NCI-H1694 (cell line): ENCODE measurements around the gene DENND5B.
"Not testable (repeated sequence)": the region's sequence is repeated elsewhere in the genome, so short reads cannot be mapped to it uniquely, and the experiment has no call there.

ENCODE experiments used
- DNase-seq: peaks from one replicate; lab custom pipeline; 2025; lab: John Stamatoyannopoulos, UW

Gene DENND5B

GRCh38 chr12:31557707-31558106 lies 33.2 kb downstream of the DENND5B start:
- no peak for DNase-seq

- not testable (repeated sequence) for DNase-seq
These were observed 35.5 kb downstream of the DENND5B start for GRCh38 chr12:31555466-31555865.

DNA sequence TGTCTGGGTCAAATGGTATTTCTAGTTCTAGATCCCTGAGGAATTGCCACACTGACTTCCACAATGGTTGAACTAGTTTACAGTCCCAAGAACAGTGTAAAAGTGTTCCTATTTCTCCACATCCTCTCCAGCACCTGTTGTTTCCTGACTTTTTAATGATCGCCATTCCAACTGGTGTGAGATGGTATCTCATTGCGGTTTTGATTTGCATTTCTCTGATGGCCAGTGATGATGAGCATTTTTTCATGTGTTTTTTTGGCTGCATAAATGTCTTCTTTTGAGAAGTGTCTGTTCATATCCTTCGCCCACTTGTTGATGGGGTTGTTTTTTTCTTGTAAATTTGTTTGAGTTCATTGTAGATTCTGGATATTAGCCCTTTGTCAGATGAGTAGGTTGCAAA lies 40.3 kb downstream of the DENND5B start:
- DNase-seq = not testable (repeated sequence)

DNA sequence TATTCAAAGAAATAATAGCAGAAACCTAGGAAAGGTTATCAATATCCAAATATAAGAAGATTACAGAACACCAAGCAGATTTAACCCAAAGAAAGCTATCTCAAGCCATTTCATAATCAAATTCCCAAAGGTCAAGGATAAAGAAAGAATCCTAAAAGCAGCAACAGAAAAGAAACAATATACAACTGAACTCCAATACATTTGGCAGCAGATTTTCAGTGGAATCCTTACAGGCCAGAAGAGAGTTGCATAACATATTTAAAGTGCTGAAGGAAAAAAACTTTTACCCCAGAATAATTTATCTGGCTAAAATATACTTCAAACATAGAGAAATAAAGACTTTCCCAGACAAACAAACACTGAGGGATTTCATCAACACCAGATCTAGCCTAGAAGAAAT lies 54.3 kb downstream of the DENND5B start:
- no peak for DNase-seq

GRCh38 chr12:31533470-31533869 lies 57.5 kb downstream of the DENND5B start:
- DNase-seq = no peak

GRCh38 chr12:31531893-31532292 lies 59.0 kb downstream of the DENND5B start:
- DNase-seq = no peak

- no peak for DNase-seq
These were observed 62.8 kb downstream of the DENND5B start for GRCh38 chr12:31528095-31528494.

GRCh38 chr12:31527083-31527482 lies 63.9 kb downstream of the DENND5B start:
- no peak for DNase-seq

DNA sequence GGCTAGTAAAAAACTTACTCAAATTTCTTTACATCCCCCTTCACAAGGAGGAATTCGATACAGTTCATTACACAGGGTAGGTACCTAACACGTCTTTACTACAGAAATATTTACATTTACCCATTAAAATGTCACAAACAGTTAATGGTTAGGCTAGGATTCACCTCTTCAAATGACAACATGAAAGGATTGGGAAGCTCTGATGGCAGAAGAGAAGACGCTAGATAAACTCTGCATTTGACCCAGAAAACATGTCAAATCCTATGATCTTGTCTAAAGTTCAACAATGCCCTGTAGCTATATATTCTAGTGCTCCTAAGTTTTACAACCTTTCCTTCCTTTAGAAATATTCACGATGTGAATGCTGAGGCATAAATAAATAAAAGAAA lies 64.8 kb downstream of the DENND5B start:
- no peak for DNase-seq

GRCh38 chr12:31525496-31526157 lies 65.3 kb downstream of the DENND5B start:
- no peak for DNase-seq

GRCh38 chr12:31524791-31525495 lies 66.0 kb downstream of the DENND5B start:
- DNase-seq = no peak

GRCh38 chr12:31523306-31523705 lies 67.6 kb downstream of the DENND5B start:
- DNase-seq = no peak

DNA sequence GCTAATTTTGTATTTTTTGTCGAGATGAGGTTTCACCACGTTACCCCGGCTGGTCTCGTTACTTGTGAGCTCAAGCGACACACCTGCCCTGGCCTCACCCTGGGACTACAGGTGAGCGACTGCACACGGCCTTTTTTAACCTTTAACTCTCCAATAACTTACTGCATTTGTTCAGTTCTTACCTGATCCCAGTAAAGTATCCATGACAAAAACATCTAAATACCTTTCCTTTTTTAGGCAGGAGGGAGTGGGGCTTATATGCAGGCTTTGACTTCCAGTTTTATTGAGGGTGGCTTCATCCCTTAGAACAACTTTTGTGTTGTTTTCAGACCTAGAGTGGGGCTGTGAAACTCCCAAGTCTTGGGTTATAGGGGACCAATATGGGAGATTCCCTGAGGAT lies 68.3 kb downstream of the DENND5B start:
- DNase-seq = no peak

DNA sequence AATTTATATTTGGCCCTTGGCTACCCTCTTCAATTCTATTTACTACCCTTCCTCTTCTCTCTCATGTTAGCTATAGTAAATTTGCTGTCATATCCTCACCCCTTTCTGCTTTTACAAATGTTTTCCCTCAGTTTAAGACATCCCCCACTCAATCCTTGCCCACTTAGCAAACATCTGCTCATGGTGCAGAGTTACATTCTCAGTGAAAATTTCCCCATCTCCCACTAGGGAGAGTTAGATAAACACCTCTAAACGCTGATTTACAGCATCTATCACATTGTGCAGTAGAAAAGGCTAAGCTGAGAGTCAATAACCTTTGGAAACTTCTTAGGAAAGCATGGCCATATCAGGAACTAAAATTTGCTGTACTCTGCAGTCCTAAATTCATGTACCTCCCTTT lies 69.0 kb downstream of the DENND5B start:
- DNase-seq = peak; percentile 35

DNA sequence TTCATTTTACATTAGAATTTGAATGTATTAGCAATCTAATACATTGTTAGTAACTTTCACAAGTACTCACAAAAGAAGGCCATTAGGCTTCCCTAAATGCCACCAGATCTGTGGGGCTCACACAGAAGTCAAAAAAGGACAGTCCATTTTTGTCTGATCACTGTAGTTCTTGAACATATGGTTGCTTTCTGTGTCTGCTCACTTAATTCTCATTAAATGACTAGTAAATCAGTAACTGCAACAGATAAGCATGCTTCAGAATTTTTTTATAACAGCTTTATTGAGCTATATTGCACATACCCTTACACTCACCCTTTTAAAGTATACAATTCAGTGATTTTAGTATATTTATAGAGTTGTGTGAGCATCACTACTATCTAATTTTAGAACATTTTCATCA lies 71.4 kb downstream of the DENND5B start:
- peak; percentile 18 for DNase-seq

- peak; percentile 89 for DNase-seq
These were observed 72.2 kb downstream of the DENND5B start for GRCh38 chr12:31518680-31519227.

- DNase-seq = no peak
These were observed 72.9 kb downstream of the DENND5B start for GRCh38 chr12:31517994-31518393.

DNA sequence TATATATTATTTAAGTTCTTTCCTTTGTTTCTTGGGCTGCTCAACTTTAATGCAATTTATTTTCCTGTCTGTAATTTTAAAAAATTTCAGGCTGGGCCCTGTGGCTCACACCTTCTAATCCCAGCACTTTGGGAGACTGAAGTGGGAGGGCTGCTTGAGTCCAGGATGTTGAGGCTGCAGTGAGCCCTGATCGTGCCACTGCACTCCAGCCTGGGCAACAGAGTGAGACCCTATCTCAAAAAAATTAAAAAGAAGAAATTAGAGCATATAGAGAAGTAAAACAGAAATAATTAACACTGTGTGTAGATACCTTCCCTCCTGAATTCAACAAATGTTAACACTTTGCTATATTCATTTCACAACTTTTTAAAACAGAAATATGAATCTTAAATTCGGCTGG lies 74.2 kb downstream of the DENND5B start:
- no peak for DNase-seq

DNA sequence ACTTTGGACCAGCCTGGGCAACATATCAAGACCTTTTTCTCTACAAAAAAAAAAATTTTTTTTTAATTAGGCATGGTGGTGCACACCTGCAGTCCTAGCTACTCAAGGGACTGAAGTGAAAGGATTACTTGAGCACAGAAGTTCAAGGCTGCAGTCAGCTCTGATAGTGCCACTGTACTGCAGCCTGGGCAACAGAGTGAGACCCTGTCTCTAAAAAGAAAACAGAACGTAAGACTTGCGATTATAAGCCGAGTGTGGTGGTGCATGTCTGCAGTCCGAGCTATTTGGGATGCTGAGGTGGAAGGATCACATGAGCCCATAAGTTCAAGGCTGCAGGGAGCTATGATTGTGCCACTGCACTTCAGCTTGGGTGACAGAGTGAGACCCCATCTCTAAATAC lies 76.0 kb downstream of the DENND5B start:
- DNase-seq = no peak

DNA sequence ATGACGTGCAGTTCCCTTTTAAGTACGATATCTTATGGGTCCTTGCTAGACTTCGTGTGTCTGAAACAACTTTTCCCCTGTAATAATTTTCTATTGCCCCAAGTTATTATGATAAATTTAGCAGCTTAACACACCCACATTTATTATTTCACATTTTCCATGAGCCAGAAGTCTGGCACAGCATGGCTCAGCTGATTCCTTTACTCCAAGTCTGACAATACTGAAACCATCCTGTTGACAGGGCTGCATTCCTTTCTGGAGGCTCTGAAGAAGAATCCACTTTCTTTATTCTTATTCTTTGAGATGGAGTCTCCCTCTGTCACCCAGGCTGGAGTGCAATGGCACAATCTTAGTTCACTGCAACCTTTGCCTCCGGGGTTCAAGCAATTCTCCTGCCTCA lies 80.9 kb downstream of the DENND5B start:
- no peak for DNase-seq

- DNase-seq = no peak
These were observed 82.3 kb downstream of the DENND5B start for GRCh38 chr12:31508436-31509150.

GRCh38 chr12:31507966-31508365 lies 83.0 kb downstream of the DENND5B start:
- no peak for DNase-seq
